GM21825 (cell line): ENCODE data around the gene PEX16.

Experiments
- ATAC-seq: cut with Tn5 transposase; IDR thresholded peaks from one replicate; pipeline ENCODE4 v1.9.1; 2021; ENCODE audit warnings: mild to moderate bottlenecking, moderate library complexity; ENCODE audit not compliant: unreplicated experiment

The PEX16 gene

DNA sequence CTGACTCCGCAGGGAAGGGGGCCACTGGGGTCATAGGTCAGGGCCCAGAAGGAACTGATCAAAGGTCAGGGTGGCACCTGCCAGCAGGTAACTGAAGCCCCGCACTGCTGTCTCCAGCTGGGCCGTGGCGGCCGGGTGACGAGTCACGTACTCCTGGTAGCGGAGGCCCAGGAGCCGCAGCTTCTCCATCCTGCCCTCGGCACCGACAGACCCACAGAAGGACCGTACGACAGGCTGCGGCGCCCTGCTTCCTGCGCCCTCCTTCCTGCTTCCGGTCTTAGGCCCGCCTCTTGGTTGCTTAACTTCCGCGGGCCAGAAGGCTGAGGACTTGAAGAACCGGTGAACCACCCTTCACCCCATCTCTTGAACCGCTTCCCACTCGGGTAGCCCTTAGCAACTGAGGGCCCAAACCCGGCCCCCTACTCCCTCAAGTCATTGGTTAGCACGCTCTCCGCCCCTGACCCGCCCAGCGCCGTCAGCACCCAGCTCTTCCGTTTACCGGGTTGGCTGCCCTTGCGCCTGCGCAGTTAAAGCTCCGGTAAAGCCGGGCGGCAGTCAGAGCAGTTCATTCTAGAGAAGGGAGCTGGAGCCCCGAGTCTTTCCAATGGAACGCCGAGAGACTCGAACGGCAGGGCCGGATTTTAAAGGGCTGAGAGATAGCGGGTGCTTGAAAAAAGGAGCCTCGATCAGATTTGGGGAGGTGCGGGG, at the start of gene PEX16:
Gene PEX16, minus strand, starts transcription at position 255 of the 708 bp plus-strand sequence. Its CDS starts 66 bp downstream, at position 189.
- peak; percentile 87 for ATAC-seq

DNA sequence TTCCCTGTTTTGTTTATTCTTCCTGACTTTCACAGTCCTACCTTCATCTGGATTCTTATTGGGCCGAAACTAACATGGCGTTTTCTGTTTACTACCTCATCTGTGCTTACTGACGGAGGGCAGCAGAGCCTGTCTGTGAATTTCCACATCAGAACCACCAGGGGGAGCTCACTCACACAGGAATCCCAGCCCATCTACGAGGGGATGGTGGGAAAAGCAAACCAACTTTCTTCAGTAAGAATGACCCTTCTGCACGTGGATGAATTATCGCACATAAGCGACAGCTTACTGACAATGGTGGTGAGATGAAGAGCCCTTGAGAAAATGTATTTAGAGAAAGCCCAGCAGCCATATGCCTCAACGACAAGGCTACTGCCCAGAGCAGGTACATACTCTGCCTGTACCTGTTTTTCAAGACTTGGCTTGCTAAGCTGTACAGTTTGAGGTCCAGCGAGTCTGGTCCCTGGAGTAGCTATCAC, 47.3 kb upstream of the PEX16 start:
- ATAC-seq, result peak; percentile 79

DNA sequence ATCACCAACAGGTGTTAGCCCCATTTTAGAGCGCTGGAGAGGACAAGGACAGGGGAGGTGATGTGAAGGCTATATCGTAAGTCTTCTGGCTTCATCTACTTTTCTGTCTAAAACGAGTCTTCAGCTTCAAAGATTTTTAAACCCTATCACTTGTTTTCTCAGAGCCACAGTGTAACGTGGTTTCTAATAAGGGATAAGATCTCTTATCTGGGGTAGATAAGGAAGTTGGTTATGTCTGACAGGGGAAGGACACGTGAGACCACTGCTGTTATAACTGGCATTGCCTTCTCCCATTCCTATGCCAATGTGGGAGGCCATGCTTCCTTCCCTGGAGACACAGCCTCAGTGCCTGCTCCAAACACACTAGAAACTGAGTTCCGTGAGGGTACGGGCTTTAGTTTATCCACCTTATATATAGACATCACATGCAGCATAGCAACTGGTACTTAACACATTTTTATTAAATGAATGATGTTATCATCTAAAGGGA, 44.1 kb upstream of the PEX16 start:
- ATAC-seq, result no peak

DNA sequence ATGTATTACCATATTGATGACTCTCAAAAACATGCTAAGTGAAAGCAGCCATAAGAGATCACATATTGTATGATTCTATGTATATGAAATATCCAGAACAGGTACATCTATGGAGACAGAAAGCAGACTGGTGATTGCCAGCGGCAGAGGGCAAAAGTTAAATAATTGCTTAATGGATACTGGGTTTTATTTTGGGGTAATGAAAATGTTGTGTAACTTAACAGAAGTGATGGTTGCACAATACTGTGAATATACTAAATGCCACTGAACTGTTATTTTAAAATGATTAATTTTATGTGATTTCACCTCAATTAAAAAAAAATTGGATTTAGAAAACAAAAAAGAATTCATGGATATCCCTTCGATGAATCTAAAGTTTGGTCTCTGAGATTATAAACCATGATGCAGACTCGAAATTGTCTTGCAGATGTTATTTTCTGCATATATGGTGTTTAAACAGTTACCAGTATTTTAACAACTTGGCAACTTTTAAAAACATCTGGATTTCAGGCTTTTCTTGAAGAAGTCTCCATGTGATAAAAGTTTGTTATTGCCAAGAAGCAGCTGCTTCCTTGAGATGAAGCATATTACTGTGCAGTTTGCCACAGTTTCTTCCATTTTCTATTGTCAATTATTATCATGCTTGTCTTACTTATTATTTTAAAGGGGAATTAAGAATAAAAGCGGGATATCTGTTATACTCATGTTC, 42.9 kb upstream of the PEX16 start:
- ATAC-seq, result no peak

DNA sequence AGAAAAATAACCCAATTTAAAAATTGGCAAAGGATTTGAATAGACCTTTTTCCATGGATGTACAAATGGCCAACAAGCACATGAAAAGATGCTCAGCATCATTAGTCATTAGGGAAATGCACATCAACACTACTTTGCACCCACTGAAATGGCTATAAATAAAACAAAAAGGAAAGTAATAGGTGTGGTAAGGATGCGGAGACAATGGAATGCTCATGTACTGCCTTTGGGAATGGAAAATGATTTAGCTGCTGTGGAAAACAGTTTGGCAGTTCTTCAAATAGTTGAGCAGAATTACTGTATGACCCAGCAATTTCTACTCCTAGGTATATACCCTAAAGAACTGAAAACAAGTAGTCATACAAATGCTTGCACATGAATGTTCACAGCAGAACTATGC, 42.2 kb upstream of the PEX16 start:
- no peak for ATAC-seq

DNA sequence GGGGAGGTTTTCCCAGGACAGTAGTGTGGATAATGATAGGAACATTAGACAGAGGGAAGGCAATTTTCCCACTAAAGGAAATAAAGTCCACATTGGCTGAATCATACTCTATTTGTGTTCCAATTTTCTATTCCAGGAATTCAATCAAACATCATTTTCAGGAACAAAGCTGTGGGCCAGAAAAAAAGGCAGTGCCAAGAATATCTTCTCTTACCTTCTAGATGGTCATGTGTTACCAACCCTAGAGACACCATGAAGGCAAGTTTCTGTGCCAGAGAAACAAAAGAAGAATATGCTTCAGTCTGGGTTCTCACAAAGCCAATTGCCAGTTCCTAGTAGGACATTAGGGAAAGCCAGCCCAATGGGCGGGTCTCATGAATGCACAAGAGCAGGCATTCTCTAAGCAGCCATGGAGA, 32.3 kb upstream of the PEX16 start:
- ATAC-seq, result no peak

DNA sequence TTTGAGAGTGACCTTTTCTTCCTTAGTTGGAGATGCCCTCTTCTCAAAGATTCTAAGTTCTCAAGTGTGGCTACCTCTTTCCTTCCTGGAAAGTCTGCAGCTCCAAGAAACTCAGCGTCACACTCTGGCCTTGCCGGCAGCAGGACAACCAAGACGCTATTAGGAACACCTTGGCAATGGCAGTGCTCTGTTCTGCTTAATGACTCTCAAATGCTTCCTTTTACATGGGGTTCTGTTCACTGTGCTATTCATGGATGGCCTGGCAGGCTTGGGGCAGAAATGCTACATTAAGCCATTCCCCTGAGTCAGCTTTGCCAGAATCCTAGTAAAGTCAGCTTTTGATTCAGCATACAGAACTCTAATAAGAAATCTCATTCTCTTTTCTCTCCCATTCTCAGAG, 30.7 kb upstream of the PEX16 start:
- no peak for ATAC-seq

DNA sequence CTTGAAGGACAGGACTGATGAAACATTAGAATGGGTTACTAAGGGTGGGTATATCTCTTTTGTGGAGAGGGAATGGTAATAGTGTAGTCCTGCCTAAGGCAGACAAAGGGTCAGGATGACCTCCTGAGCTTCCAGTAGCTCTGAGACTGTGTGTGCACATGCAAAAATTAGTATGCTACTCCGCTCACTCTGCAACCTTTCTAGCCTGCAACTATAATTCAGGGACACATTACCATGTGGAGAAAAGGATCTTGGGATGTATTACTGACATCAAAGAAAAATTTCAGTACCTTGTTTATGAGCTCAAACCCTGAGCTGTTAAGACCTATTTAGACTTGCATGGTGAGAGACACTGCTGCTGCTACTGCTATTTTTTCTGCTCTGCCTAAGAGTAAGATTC, 30.2 kb upstream of the PEX16 start:
- no peak for ATAC-seq

DNA sequence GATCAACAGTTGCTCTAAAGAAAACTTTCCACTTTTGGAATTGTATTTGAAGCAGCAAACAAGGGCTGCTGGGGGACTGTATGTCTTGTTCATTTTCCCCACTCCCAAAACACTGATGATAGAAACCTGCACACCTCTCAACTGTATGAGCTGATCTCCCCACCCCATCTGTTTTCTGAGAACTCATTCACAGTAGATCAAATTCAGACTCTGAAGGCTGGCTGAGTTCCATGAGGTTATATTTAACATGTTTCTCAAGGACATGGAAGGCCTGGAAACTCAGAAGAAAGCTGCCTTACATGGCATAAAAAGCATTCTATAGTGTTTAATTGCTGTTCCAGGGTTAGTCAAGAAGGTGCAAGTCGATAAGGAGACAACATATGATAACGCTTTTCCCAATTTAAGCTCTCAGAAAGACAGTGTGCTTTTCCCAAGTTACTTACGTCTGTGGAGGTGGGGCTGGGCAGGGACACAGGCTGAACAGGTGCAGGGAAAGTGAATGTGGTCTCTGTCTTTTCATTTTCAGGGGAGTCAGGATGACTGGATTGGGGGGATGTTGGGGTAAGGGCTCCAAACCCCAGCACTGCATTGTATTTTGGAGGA, 27.8 kb upstream of the PEX16 start:
- ATAC-seq, result no peak

DNA sequence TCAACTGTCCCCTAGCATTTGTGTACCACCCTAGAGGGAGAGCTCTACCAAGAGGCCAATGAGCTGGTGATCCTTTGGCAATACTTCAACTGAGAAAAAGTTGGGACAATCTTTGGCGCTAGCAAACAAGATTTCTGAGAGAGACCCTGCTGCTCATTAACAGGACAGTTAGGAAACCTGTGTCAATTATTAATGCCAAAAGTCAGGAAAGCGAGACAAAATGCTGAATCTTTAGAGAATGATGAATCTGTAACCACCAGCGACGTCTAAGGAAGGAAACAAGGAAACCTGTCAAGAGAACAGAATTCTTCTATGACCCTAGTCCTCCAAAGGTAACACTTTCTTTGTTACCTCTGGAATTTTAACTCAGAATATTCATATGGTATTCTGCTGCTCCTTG, 24.7 kb upstream of the PEX16 start:
- no peak for ATAC-seq

DNA sequence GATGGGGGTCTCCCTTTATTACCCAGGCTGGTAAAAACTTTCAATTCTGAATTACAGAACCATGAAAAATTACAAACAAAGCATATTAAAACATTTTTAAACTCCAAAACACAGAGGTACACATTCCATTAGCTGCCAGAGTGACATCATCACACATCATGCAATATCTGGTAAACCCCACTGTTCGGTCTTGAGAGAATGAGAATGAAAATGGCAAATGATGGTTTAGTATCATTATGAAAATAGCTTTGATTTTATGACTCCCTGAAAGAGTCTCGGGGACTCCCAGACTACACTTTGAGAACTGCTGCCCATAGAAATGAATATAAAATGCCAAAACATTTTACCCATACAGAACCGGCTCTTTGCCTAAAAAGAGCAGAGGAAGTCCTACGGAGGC, 23.6 kb upstream of the PEX16 start:
- no peak for ATAC-seq

DNA sequence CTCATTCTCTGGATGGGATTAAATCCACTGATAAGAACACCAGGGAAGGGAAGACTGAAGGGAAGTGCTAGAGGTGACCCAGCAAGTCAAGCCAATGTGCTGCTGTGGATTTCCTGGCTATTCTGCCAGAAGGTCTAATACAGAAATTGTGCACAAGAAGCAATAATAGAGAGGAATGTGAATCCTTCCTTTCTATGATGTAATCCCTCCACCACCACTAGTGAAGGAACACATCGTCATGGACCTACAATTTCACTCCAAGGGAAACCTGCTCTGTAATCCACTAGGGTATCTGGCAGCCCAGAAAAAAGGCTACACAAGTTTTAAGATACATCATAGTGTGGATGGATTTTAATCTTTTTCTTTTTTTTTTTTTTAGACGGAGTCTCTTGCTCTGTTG, 22.2 kb upstream of the PEX16 start:
- no peak for ATAC-seq

DNA sequence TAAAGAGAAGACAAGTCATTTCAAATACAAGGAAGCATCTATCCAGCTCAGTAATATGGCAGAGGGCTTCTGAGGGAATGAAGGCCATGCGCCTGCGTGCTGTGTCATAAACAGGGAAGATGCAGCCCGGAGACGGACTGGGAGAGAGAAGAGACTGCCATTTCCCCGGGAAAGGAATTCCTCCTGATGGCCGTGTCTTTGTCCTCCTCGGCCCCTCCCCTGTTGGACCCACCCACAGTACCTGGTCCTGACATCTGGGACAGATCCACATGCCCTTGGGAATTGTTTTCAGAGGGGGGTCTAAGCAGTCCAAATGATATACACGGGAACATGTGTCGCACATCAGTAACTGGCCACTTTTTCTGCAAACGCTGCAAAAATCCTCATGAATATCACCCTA, 20.2 kb upstream of the PEX16 start:
- no peak for ATAC-seq

DNA sequence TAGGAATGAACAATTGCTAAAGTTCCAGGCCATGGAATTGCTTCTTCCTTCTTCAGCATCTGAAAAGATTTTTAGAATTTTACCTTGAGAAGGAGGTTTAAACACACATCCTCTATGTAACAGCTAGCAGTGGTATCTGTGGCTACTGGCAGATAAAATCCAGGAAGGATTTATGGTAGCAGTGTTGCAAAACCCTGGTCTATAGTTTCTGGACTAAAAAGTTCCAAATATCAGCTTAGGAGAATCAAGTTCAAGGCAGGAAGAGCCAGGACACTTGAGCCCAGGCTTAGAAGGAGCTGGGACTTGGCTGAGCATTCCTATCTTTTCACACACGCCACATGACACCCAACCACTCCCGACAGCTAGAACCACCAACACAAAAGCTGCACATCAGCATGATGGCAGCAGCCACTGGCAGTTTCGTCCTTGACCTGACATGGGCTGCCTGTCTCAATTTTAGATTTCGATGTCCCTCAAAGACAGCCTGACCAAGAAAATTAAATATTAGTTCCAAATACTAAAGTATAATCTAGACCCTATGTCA, 18.9 kb upstream of the PEX16 start:
- ATAC-seq, result no peak

DNA sequence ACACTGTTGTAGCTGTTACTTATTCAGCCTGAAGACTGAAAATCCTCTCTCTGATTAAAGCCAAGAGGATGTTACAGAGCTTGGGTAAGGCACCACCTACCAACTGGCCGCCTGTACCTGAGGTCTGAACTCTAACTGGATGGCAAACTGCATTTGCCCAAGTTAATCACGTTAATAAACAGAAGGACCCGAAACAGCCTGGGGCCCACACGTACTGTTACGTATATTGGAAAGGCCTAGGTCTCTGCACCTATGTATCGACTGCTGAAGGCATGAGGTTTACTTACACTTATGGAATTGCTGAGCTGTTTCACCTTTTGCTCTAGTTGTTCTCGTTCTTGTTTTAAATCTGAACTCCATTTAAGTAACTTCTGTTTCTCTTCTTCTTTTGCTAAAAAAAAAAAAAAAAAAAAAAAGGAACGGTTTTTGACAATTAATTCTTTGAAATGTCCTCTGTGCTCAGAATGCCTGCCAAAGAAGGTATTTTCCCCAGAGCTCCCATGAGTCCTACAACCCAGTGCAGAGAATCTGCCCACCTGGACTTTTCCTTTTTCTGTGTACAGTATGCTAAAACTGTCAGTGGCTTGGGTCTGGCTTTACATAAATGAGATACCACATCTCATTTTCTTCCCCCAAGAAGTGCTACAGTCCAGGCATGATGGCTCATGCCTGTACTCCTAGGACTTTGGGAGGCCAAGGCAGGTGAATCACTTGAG, 17.8 kb upstream of the PEX16 start:
- no peak for ATAC-seq

DNA sequence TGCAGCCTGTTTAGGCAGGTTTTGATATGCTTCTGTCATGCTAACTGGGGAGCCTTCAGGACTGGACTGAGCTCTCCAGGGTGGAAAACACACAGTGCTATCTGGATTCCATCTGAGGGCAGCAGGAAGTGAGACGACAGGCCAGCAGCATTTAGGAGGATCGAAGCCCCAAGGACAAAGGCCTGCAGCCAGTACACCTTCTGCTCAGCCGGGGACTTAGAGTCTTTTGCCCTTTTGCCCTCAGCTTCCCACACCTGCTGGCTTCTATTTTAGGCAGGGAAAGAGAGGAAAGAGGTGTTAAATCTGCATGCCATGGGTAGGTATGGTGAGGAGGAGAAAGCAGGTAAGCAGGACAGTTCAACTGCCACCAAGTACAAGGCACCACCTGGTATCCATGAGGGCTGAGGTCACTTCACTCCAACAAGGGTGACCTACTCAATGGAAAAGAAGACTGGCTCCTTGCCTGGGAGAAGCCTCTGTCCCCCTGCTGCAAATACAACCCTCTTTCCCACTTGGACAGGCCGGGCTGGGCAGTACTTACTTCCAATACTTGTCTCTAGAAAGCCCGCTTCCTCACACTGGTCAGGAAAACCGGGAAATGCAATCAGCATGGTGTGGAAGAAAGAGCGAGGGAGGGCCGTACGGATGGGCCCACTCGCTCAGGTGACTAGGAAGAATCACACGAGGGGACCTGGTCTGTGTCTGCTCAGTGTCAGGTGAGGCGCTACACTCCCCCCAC, 17.1 kb upstream of the PEX16 start:
- ATAC-seq, result no peak

DNA sequence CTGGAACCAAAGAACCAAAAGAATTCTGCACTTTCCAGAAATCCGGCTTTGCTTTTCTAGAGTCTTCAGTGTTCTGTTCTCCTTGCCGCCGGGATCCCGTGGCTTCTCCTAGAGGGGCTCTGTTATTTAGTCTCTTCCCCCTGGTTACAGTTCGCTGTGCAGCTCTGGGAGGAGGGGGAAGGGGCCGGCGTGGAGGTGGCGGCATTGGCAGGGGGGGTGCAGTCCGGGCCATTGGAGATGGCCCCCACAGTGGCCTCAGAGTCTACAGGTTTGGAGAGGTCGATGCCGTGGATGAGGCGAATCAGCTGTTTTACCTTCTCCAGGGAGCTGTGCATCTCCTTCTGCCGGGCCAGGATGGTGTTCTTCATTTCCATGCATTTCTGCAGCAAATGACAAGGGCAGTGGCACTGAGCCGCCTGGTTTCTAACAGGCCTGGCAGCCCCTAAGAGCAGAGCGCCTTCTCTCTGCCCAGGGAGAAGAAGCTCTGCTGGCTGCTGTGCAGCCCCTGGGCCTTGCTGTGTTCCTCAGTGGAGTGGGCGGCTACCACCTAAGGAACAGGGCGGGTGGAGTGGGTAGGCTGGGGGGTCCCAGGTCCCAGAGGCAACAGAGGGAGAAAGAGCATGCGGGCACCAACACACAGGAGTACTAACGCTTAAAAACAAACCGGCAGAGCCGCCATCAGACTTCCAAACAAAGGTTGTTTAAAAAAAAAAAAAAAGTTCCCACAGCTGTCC, 16.3 kb upstream of the PEX16 start:
- no peak for ATAC-seq

DNA sequence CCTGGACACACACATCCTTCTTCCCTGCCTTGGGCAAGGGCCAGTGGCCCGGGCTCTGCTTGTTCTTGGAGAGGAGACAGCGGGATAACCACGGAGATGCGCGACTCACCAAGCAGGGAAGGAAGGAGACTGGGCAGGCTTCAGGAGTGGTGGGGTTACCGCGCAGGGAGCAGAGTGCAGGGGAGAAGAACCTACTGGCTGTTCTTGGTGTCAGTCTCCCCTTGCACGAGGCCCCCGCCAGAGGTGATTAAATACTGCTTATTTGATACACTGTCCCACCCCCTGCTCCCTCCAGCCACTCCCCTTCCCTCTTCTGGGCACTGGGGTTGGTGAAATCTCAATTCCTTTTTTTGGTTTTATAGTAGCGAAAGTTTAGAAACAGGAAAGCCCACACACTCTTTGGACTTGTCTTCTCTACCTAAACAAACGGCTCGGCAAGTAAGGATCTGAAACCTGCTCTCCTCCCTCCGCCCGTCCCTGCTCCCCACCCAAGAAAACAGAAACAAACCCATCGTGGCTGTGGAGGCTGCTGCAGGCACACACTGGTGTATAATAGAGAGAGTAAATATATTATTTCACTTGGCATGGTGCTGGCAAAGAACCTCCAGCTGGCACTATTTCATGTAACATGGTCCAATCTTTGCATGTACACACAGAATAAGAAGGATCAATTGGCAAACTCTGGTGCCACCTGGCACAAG, 15.6 kb upstream of the PEX16 start:
- ATAC-seq, result no peak

DNA sequence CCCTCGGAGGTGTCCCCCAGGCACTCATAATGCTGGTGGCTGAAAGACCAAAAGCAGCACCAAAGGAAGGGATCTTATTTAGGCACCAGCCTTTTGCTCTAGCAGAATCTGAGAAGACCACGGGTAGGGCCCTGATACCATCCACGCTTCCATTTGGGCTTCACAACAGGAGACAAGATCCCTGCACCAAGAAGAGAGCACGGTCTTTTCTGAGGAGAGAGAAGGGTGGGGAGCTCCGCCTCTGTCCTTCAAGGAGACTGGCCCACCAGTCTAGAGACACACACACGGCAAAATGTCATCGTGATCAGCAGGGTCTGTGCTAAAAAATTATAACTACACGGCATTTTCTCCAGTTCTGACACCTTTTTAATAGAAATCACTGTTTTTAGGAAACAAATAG, 14.5 kb upstream of the PEX16 start:
- no peak for ATAC-seq
